ENCODE measurements around the gene CDK16.

DNA sequence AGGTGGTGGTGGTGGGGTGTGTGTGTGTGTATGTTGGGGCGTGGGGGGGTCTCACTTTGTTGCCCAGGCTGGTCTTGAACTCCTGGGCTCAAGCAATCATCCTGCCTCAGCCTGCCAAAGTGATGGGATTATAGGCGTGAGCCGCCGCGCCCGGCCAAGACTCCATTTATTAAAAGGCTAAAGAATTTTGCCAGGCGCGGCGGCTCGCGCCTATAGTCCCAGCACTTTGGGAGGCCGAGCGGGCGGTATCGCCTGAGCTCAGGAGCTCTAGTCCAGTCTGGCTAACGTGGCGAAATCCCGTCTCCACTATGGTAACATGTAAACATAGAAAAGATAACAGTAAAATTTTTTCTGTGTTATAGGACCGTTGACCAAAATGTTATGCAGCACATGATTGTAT lies 28.6 kb upstream of the CDK16 start:
- TF ChIP-seq CTCF (IDR thresholded peaks at IDR 0.05) = no peak
- no peak for TF ChIP-seq POLR2A (IDR thresholded peaks at IDR 0.05)
